ENCODE results near the gene PLD1.
"Not testable (repeated sequence)": the region's sequence is repeated elsewhere in the genome, so short reads cannot be mapped to it uniquely, and the experiment has no call there.

PLD1 gene

DNA sequence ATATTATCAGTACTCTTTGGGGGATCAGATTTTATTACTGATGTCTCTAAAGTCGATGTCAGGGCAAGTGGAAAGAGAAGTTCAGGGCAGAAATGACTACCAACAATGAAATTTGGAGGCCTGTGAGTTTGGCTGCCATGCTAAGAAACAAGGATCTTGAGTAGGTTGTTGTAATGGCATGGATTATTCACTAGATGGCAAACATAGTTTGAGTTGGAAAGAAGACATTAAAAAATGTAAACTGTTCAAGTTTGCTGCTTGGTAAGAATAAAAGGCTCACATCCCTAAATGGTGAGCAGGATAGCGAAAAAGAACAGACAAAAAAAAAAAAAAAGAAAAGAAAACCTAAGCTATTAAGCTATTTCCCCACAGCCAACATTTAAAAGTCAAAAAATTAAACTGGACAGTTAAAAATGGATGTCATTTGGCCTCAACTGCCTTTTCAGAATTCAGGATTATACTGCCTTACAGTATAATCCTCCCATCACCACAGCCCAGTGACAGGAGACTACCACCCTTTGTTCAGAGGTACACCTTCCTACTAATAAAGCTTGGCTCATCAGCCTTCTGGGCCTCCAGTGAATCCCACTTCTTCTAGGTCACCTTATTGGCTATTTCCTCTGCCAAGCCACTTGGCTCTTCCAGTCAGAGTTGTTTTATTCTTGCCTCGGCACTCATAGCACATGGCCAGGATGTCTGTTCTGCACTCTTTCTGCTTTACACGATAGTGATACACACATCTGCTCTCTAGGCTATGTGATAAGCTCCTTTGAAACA is 163.7 kb downstream of the PLD1 start:
- no peak for DNase-seq

DNA sequence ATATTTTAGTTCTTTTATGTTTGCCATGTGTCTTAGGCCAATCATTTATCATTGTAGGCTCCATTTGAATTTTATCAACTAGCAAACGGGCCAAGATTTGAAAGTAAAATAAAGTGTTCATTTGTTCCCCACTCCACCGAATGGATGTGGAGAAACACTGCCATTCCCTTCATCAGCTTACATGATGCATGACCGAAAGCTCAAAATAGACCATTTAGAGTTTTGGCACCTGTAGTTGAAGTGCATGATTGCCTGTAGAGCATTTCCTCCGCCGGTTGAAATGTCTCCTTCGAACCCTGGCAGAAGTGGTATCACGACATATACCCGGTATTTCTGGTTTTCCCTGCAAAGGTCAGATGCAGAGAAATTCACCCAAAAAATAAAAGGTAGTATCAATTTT is 165.6 kb downstream of the PLD1 start:
- no peak for DNase-seq

DNA sequence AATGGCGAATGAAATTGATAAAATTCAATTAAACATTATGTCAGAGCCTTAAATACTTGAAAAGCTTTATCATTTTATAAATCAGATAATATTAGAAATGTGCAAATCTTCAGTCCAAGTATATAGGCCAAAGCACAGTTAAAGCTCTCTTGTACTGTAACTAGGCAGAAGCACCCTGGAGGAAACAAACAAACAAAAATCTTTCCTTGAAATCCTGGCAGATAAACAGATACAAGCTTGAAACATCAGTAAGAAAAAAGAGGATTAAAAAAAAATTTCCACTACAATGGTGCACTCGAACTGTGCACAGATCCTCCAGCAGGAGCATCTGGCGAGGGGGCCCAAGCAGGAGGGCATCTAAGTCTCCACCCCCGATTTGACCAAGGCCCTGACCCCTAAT is 166.6 kb downstream of the PLD1 start:
- DNase-seq: no peak

DNA sequence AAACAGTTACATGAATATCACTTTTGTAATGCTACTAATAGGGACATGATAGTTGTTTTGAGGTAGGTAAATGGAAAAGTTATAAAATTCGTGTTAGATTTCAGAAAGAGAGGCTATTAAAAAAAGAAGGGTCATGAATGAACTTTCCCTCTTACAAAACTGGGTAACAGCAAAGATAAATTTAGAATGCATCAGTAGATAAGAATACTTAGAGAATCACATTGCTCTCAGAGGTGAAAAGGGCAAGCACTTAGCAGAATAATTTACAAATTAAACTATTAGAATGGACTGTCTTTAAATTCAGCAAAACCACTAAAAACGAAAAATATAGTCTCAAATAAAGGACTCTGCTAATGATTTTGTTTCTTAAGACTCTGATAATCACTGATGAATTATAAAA is 167.2 kb downstream of the PLD1 start:
- DNase-seq: no peak

DNA sequence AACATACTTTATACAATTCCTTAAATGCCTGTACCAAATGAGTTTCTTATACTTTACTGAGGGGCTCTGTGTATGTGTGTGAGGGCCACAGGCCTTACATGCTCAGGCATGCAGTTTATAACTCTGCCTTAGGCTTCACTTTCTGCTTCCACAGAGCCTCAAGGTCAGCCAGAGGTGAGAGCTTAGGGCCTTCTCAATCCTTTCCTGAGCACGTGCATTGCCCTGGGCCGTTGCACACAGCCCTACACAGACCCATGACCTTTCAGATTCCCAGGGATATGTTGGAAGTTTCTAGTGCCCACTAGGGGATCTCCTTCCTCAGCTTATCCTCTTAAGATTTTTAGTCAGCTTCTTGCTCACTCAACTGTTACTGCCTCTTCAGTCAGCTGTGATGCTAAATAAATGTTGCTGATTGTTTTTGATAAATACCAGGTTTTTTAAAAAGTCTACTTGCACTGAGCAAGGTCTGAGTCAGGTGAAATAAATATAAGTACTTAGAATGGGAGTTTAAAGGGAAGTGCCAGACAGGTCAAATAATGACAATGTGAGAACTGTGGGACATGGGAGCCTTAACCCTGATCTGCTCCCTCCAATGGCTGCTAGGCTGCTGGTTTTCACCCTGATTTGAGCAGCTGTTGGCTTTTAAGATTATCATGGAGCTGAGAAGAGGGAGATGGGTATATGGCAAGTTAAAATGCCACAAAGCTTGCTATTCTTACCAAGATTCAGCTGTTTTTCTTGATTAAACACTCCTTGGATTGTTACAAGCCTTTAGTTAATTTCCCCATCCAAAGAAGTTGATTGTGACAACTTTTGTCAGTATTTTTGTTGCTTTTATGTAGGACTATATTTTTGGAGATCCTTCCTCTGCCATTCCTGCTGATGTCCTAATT is 169.5 kb downstream of the PLD1 start:
- no peak for DNase-seq

DNA sequence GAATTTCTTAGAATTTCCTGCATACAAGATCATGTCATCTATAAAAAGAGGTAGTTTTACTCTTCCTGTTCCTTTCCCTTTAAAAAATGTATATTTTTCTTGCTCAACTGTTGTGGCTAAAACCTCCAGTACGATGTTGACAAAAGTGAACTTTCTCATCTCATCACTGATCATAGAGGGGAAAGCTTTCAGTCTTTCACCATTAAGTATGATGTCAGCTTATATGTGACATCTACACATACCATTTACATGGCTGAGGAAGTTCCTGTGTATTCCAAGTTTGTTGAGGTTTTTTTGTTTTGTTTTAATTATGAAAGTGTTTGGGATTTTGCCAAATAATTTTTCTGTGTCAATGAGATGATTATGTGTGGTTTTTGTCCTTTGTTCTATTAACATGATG is 173.6 kb downstream of the PLD1 start:
- no peak for DNase-seq

DNA sequence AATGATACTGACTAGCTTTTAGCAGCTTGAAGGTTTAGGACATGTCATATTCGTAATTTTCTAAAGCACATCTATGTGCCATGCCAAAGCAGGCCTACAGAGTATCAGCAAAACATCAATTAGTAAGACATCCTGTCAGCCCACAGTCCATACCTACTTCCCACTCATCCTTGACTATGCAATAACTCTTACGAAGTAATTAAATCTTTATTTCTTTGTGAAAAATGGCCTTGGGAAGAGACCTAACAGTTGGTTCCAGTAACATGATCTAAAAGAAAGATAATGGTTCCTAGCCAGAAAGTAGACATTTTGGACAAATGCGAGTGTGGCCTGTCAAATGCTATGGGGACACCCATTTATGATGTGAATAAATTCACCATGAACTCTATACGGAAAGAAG is 177.5 kb downstream of the PLD1 start:
- DNase-seq: no peak

DNA sequence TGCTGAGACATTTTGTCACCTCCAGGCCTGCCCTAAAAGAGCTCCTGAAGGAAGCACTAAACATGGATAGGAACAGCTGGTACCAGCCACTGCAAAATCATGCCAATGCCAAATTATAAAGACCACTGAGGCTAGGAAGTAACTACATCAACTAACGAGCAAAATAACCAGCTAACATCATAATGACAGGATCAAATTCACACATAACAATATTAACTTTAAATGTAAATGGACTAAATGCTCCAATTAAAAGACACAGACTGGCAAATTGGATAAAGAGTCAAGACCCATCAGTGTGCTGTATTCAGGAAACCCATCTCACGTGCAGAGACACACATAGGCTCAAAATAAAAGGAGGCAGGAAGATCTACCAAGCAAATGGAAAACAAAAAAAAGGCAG is 183.5 kb downstream of the PLD1 start:
- not testable (repeated sequence) for DNase-seq

DNA sequence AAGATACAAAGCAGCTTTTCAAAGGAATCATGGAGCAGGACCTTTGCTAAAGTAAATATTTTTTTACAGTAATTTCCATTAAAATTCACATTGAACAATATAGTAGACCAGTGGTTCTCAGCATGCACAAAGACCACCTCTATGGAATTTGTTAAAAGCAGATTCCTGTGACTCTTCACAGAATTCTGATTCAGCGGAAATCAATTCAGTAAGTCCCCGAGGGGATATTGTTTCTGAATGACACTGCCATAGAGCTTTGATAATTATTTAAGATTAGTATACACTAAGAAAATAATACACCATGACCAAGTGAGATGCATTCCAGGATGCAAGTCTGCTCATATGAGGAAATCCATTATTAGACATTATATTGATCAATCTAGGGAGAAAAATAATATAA is 188.2 kb downstream of the PLD1 start:
- DNase-seq: no peak

DNA sequence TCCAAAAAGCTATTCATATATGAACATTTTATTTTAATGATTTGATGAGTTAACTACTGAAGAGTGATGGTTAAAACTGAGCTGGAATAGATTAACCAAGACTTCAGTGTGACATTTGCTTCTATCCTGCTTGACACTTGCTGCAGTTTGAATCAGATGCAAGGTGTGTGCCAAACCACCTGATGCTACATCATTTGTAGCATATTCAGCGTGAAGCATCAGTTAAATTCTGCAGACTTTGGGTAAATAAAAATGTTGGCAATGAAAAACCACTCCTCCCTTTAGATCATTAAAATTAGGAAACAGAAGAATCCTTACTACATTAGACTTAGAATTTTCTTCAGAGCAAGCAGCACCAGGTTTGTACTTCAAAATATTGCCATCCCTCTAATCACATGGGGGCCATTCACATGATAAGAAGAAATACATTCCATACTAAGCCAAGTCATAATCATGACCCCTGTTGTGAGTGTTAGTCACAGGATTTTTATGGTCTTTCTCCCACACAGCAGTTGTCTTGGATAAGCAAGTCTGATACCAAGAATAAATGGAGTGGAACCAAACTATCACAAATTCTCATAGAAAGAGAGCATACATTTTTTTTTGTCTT is 189.4 kb downstream of the PLD1 start:
- DNase-seq: no peak

DNA sequence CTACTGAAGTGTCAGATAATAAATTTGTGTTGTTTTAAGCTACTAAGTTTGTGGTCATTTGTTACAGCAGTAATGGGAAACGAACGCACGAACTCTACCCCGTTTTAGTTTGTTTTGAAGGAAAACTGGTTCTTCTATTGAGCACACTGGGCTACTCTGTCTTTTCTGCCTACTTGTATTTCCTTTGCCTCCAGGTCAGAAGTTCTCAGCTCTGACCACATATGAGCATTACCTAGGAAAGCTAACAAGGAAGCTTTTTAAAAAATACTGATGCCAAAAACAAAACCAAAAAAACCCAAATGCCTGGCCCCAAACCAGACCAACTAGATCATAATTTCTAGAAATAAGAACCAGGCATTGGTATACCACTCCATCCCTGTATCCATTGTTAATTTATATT is 193.5 kb downstream of the PLD1 start:
- no peak for DNase-seq

DNA sequence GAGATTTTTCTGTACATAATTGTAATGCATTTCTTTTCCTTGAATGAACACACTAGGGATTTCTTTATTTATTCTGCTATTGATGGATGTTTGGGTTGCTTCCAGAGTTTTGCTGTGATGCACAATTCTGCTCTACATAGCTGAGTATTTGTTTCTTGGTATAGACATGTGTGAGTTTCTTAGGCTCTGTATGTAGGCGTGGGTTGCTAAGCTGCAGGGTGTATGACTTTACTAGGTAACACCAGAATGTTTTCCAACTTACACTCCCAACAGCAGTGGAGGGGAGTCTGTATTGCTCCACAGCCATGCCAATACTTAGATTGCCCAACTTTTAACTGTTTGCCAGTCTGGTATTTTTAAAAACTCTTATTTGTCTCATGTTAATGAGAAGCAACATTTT is 194.6 kb downstream of the PLD1 start:
- DNase-seq: no peak

DNA sequence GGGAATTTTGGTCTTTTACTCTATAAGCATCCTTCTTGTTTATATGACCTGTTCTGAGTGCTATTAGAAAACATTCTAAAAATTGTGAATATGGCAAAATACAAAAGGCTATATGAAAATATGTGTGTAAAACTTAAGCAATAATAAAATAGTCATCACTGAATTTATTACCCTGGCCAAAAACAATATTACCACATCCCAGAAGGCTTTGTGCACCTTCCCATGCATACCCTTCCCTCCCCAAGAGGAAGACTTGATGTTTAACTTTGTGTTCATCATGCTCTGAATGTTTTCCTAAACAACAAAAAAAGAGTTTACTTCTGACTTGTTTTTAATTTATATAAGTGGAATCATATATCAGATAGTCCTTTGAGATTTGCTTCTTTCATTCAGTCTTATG is 195.0 kb downstream of the PLD1 start:
- no peak for DNase-seq

DNA sequence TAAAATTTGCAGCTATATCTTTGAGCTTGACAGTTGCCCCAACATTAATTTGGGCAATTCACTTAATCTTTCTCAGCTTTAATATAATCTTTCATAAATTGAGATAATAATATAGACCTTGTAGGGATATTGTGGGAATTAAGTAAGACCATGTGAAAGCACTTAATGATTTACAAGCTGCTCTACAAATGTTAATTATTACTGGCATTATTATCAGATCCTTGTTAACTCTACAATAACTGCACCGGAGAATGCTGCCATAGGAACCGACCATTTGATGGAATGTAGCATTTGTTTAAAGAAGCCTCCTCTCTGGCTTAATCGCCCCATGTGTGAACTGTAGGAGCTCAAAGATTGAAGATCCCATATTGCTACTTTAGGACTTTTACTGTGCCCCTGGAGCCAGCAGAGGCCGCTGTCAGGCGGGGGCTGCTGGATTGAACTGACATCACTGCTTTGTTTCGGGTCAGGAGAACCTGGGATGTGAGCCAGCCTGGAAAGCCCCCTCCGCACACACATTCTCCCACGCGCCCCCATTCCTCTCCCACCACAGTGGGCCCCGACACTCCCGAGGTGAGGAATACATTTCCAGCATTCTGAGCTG is 195.9 kb downstream of the PLD1 start:
- DNase-seq: no peak

DNA sequence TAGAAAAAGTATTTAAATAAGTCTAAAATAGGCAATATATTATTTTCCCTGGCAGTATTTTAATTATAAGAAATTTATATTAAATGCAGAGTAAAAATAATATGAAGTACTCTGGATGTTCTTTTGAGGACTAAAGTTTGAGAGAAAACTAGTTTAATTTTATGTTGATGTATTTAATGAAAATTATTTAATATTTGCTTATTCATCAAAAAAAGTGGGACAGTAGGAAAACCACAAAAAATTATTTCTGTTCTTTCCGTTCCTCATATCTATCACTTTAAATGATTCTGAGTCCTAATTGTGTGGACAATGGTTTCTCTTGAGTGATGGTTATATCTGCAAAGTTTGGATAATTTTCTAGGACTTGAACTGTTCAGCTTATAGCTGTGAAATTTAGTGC is 202.8 kb downstream of the PLD1 start:
- no peak for DNase-seq

DNA sequence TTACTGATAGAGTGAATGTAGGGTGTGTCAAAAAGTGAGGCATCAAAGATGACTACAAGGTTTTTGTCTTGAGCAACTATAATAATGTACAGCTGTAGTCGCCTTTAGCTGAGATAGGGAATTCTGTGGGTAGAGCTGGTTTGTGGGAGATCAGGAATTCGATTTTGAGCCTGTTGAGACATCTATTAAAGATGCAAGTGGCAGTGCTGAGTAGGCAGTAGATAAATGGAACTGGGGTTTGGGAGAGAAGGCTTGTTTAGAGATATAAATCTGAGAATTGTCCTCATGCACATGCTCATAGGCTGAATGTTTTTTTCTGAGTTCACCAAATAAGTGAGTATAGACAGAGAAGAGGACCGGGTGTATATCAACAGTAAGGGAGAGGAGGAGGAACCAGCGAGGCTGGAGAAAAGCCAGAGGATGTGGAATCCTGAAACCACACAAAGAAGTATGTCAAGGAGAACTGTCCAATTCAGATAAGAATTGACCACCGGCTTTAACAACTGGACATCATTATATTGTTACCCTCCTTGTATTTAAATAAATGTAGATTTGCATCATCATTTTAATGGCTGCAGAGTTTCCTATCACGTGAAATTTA is 204.0 kb downstream of the PLD1 start:
- no peak for DNase-seq

DNA sequence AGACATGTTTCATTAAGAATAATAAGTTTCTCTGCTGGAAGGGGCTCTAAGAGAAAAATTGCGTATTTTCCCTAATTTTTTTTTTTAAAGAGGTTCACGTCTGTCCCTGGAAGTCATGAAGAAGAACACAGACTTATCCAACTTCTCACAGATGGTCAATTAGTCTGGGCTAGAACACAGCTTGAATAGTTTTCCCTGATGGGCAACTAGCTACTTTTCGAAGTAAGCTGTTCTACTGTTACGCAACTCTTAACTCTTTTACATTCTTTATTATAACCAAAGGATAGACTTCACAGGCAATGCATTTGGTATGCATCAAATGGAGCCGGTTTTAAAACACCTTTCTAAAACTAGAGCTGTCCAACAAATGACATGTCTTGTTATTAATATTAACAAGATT is 205.9 kb downstream of the PLD1 start:
- no peak for DNase-seq

DNA sequence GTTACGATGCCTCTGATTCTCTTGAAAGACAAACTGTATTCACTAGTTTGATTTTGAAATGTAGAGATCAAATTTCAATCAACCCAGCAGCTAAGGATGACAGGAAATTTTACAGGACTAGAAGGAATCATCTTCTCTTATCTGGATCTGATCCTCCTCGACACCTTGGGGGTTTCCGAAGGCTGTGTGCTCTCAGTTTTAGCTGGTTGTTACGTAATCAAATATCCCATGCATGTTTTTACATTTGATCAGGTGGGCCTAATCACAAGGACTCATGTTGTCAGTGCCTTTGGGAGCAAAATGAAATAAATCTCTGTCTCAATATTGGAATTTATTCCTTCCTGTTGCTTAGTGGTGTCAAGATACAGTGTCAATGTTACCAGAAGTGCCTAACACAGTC is 208.2 kb downstream of the PLD1 start:
- DNase-seq: no peak

DNA sequence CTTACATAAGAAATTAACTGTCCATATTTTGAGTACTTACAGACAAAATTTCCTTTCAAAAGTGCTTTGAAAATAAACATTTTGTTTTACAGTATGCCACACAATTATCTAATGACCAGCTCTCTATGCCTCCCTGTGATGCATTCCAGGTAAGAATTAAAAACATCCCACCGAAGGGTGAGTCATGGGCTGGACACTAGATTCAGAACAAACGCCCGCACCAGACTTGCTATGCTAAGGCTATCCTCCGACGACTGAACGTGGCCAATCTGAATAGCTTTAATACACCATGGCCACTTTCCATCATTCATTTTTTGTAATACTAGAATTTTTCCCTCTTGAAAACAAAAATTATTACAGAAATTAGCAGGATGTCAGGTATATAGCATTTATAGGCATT is 210.3 kb downstream of the PLD1 start:
- no peak for DNase-seq

DNA sequence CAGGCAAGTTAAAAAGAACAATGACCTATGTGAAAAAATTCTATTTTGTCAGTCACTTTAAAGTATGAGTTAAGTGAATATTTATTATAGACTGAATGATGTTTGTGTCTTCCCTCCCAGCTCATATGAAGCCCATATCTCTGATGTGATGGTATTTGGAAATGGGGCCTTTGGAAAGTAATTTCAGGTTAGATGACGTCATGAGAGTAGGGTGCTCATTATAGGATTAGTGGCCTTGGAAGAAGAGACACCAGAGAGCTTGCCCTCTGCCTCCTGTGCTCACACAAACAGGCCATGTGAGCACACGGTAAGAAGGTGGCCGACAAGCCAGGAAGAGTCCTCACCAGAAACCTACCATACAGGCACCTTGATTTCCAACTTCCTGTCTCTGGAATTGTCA is 211.3 kb downstream of the PLD1 start:
- DNase-seq: no peak

DNA sequence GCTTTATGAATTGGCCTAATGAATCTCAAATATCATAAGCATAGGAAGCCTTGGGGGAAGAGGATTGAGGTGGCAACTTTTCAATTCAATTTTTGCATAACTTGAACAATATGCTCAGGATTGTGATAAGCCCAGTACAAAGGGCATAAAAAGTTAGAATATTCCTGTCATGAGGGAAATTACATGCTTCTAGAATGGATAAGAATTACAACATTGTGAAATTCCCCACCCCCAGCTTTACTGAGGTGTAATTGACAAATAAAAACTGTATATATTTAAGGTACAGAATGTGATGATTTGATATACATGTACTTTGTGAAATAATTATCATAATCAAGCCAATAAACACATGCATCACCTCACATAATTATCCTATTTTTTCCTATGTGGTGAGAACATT is 217.5 kb downstream of the PLD1 start:
- DNase-seq: no peak

DNA sequence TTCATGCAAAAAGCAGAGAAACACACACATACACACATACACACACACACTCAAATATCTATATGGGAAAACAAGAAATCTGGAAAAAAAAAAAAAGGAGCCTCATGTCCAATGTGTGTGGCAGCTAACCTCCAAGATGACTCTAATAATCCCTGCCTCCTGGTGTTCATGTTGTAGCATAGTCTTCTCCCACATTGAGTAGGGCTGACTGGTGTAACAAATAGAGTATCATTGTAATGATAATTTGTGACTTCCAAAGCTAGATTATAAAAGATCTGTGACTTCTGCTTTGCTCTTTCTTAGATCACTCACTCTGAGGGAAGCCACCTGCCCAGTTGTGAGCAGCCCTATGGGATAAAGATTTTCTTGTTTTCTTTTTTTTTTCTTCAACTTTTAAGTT is 219.2 kb downstream of the PLD1 start:
- DNase-seq: no peak

DNA sequence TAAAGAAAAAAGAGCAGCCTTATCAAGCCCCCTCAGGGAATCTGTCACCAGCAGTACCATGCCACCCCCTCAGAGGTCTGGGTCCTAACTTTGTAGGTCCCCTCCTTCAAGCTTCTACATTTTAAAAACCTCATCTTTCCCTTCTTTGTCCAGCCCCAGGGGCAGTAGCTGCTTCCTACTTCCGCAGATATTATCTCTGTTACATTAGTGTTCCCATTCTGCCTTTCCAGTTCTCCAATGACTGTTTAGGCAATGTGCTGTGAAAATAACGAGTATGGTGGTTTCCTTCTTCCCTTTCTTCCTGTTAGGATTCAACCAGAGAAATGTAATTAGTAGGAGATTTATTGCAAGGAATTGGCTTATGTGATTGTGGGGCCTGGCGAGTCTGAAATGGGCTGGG is 224.0 kb downstream of the PLD1 start:
- DNase-seq: no peak
